ENCODE measurements around the gene KRTAP13-3.

DNA sequence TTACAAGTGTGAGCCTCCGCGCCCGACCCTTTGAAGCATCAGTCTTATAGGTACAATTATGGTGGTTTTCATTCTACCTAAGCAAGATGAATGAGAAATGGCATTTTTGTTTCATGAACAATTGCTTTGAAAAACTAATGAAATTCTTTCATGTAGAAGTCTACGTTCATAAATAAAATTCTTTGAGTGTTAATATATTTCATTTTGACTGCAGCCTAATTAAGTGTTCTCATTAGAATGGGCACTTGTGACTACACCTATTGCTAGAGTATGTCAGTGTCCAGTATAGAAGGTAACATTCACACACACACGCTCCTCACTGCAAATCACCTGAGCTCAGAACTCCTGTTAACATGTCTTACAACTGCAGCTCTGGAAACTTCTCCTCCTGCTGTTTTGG lies 14.2 kb upstream of the KRTAP13-3 start, which contains the start of gene KRTAP15-1:
- TF ChIP-seq EZH2 (IDR thresholded peaks at IDR 0.05; ENCODE audit: insufficient read depth, poor library complexity, severe bottlenecking) = no peak
- TF ChIP-seq EZH2phosphoT487 (IDR thresholded peaks at IDR 0.05; ENCODE audit: insufficient read depth, low read depth) = no peak
